Esophagus muscularis mucosa (tissue), 4 donors: ENCODE results near the gene FOXP3. TPM values are rescaled to one million over a fixed set of nuclear protein-coding genes. Genes with fewer than 3 reads are reported as not detected.

Source experiments
- DNase-seq: peaks from one replicate; pipeline ENCODE4 v3.0.0-alpha.2; 2017; ENCODE audit errors: extremely low spot score
- H3K27ac ChIP-seq, 4 donors: fragments of 200-600 bp; sonication (generic); replicated peaks in 1 of 4; 1 replicate in 3 of 4; 2 replicates in 1 of 4; pipeline ENCODE4 v1.5.1; 2016 to 2019; ENCODE audit warnings: mild to moderate bottlenecking in 1 of 4
- H3K27me3 ChIP-seq, 4 donors: fragments of 200-600 bp; sonication (generic); one replicate each; pipeline versions ENCODE4 v1.5.1 to v1.6.0; 2016 to 2019
- H3K36me3 ChIP-seq, 4 donors: fragments of 200-600 bp; sonication (generic); one replicate each; pipeline ENCODE4 v1.5.1; 2016 to 2019
- H3K4me1 ChIP-seq, 4 donors: fragments of 200-600 bp; sonication (generic); one replicate each; pipeline ENCODE4 v1.5.1; 2016 to 2019
- H3K4me3 ChIP-seq, 4 donors: fragments of 200-600 bp; sonication (generic); 1 replicate in 2 of 4; 2 replicates in 2 of 4; pipeline ENCODE4 v1.5.1; 2016 to 2019; ENCODE audit warnings: mild to moderate bottlenecking in 4 of 4, moderate library complexity in 1 of 4
- H3K9me3 ChIP-seq, 4 donors: fragments of 200-600 bp; sonication (generic); 1 replicate in 3 of 4; 2 replicates in 1 of 4; pipeline ENCODE4 v1.5.1; 2016 to 2019
- EP300 ChIP-seq: sonication (generic); formaldehyde crosslinking; IDR thresholded peaks from one replicate; pipeline ENCODE4 v1.6.1; 2017; ENCODE audit warnings: antibody characterized with exemption
- POLR2A ChIP-seq: fragments of 450-650 bp; IDR thresholded peaks from one replicate; pipeline ENCODE4 v1.6.1; 2017; ENCODE audit warnings: antibody characterized with exemption, moderate library complexity, mild to moderate bottlenecking, low read depth
- POLR2AphosphoS5 ChIP-seq, 2 donors: sonication (generic); formaldehyde crosslinking; IDR thresholded peaks; one replicate each; pipeline ENCODE4 v1.6.1; 2017; ENCODE audit warnings: antibody characterized with exemption in 2 of 2
- WGBS: methylation state at CpG from one replicate; pipeline ENCODE4 v1.1.5; 2018; 5-methylcytosine and 5-hydroxymethylcytosine counted together
- intact Hi-C: fragments of 100-400 bp; cut with DNase I; formaldehyde crosslinking; loops from one replicate; pipeline ENCODE4 v1.15.1; 2023
- total RNA-seq, 4 donors: library from RNA; depleted of rRNA; stranded (reverse); fragments of >200 nt; gene quantifications; one replicate each; pipeline versions ENCODE4 v1.1.0 to v1.2.1, GENCODE V29; 2016
- TF ChIP-seq, protein P1 (sequence below), 3 experiments: fragments of 200-600 bp in 2 of 3; fragments of 450-650 bp in 1 of 3; sonication (generic) in 2 of 3; IDR thresholded peaks; one replicate each; pipeline ENCODE4 v1.5.1; 2017 to 2019; ENCODE audit warnings: antibody characterized with exemption in 3 of 3, mild to moderate bottlenecking in 2 of 3, moderate library complexity in 1 of 3

The FOXP3 gene
- total RNA-seq, 4 donors from 2014 or later = not detected

DNA sequence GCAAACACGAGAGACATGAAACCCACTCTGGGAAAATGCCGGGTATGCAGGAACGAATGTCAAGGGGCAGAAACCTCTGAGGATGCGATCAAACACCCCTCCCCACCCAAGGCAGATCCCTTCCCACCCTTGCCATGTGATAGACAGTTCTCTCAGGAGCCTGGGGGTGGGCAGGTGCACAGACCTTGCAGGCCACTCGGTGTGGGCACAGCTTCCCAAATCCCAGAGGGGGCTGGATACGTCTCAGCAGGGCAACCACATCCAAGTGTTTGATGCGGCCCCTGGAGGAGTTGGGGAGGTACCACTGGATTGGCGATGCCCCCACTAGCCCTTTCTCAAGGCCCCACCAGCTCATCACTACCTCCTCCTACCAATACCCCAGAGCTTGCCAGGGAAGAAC is 54.1 kb downstream of the FOXP3 start:
- Histone ChIP-seq H3K9me3 (no peaks in the 10 kb centered on the region), H3K36me3 (no peaks in the 10 kb centered on the region), H3K27me3 (peaks cover 0 to 19% (median 4%) of the 10 kb centered on the region in 4 donors), H3K27ac (no peak overlapping the region), H3K4me1 (no peaks in the 10 kb centered on the region), H3K4me3 (no peak overlapping the region)
- TF ChIP-seq POLR2A = no peak
- TF ChIP-seq, protein P1, sequence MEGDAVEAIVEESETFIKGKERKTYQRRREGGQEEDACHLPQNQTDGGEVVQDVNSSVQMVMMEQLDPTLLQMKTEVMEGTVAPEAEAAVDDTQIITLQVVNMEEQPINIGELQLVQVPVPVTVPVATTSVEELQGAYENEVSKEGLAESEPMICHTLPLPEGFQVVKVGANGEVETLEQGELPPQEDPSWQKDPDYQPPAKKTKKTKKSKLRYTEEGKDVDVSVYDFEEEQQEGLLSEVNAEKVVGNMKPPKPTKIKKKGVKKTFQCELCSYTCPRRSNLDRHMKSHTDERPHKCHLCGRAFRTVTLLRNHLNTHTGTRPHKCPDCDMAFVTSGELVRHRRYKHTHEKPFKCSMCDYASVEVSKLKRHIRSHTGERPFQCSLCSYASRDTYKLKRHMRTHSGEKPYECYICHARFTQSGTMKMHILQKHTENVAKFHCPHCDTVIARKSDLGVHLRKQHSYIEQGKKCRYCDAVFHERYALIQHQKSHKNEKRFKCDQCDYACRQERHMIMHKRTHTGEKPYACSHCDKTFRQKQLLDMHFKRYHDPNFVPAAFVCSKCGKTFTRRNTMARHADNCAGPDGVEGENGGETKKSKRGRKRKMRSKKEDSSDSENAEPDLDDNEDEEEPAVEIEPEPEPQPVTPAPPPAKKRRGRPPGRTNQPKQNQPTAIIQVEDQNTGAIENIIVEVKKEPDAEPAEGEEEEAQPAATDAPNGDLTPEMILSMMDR (IDR thresholded peaks at IDR 0.05) = no peak
- no peak for TF ChIP-seq EP300
- no peak for TF ChIP-seq POLR2AphosphoS5 (IDR thresholded peaks at IDR 0.05)
- WGBS = 70% methylated on average over 5 of the region's 8 CpGs
- no peak for DNase-seq
- intact Hi-C loops = no loop called here

GRCh38 chrX:49209434-49210251 is 54.9 kb downstream of the FOXP3 start:
- H3K9me3 ChIP-seq = no peaks in the 10 kb centered on the region
- no peak overlapping the region for H3K27ac ChIP-seq
- intact Hi-C loops = no loop called here
- TF ChIP-seq POLR2A (no peak), EP300 (no peak), POLR2AphosphoS5 (IDR thresholded peaks at IDR 0.05) (no peak)
- TF ChIP-seq, protein P1 (IDR thresholded peaks at IDR 0.05) = no peak
- H3K4me3 ChIP-seq = no peak overlapping the region
- no peaks in the 10 kb centered on the region for H3K36me3 ChIP-seq
- H3K27me3 ChIP-seq = peaks cover 0 to 19% (median 4%) of the 10 kb centered on the region in 4 donors
- WGBS = 43% methylated on average over 27 of the region's 28 CpGs
- no peak for DNase-seq
- H3K4me1 ChIP-seq = no peaks in the 10 kb centered on the region

GRCh38 chrX:49208399-49208798 is 56.1 kb downstream of the FOXP3 start:
- no peak overlapping the region for H3K27ac ChIP-seq
- peaks cover 0 to 19% (median 4%) of the 10 kb centered on the region in 4 donors for H3K27me3 ChIP-seq
- no peak overlapping the region for H3K4me3 ChIP-seq
- WGBS = 92% methylated on average over 4 of the region's 5 CpGs
- no peak for TF ChIP-seq POLR2AphosphoS5 (IDR thresholded peaks at IDR 0.05)
- TF ChIP-seq EP300 = no peak
- TF ChIP-seq, protein P1 (IDR thresholded peaks at IDR 0.05) = no peak
- TF ChIP-seq POLR2A = no peak
- intact Hi-C loops = no loop called here
- H3K9me3 ChIP-seq = no peaks in the 10 kb centered on the region
- H3K4me1 ChIP-seq = no peaks in the 10 kb centered on the region
- no peak for DNase-seq
- no peaks in the 10 kb centered on the region for H3K36me3 ChIP-seq

GRCh38 chrX:49206543-49206942 is 58.0 kb downstream of the FOXP3 start:
- no peaks in the 10 kb centered on the region for H3K36me3 ChIP-seq
- intact Hi-C loops = no loop called here
- WGBS = 62% methylated on average over 4 of the region's 8 CpGs
- DNase-seq = no peak
- H3K27ac ChIP-seq = no peak overlapping the region
- H3K4me1 ChIP-seq = no peaks in the 10 kb centered on the region
- H3K27me3 ChIP-seq = peaks cover 0 to 14% (median 4%) of the 10 kb centered on the region in 4 donors
- H3K9me3 ChIP-seq = no peaks in the 10 kb centered on the region
- no peak overlapping the region for H3K4me3 ChIP-seq
- no peak for TF ChIP-seq POLR2AphosphoS5 (IDR thresholded peaks at IDR 0.05)
- TF ChIP-seq POLR2A = no peak
- TF ChIP-seq EP300 = no peak
- TF ChIP-seq, protein P1 (IDR thresholded peaks at IDR 0.05) = no peak
